Ascending aorta (tissue), 2 donors: Measurements from ENCODE around the gene ARL3. TPM values are rescaled to one million over a fixed set of nuclear protein-coding genes. Genes with fewer than 3 reads are reported as not detected.
A peak's percentile ranks its signal among the peaks of the same experiment; 100 is the strongest.

Experiments
- DNase-seq, 2 donors: peaks; one replicate each; pipeline ENCODE4 v3.0.0-alpha.2; 2019; ENCODE audit warnings: low spot score in 2 of 2
- H3K27ac ChIP-seq, 2 donors: fragments of 200-600 bp; sonication (generic); one replicate each; pipeline ENCODE4 v1.5.1; 2016 to 2017; ENCODE audit warnings: mild to moderate bottlenecking in 1 of 2
- H3K27me3 ChIP-seq: fragments of 200-600 bp; sonication (generic); one replicate; pipeline ENCODE4 v1.5.1; 2017
- H3K36me3 ChIP-seq, 2 donors: fragments of 200-600 bp; sonication (generic); one replicate each; pipeline ENCODE4 v1.5.1; 2016
- H3K4me1 ChIP-seq, 2 donors: fragments of 200-600 bp; sonication (generic); one replicate each; pipeline ENCODE4 v1.5.1; 2016 to 2017; ENCODE audit warnings: mild to moderate bottlenecking in 1 of 2
- H3K4me3 ChIP-seq, 2 donors: fragments of 200-600 bp; sonication (generic); one replicate each; pipeline ENCODE4 v1.5.1; 2016 to 2017; ENCODE audit warnings: mild to moderate bottlenecking in 1 of 2
- H3K9me3 ChIP-seq, 2 donors: fragments of 200-600 bp; sonication (generic); one replicate each; pipeline ENCODE4 v1.5.1; 2016
- intact Hi-C: fragments of 100-400 bp; cut with DNase I; formaldehyde crosslinking; loops from one replicate; pipeline ENCODE4 v1.15.1; 2023
- total RNA-seq: library from RNA; depleted of rRNA; stranded (reverse); fragments of >200 nt; gene quantifications from one replicate; pipeline ENCODE4 v1.1.0, GENCODE V29; 2016
- TF ChIP-seq, protein P1 (sequence below), 3 experiments: fragments of 200-600 bp in 2 of 3; fragments of 450-650 bp in 1 of 3; sonication (generic) in 2 of 3; IDR thresholded peaks; one replicate each; pipeline ENCODE4 v1.5.1; 2016 to 2019; ENCODE audit warnings: antibody characterized with exemption in 3 of 3, mild to moderate bottlenecking in 1 of 3, moderate library complexity in 1 of 3

The ARL3 gene
- total RNA-seq, 1 donor from 2014 or later = 2.0 TPM

DNA sequence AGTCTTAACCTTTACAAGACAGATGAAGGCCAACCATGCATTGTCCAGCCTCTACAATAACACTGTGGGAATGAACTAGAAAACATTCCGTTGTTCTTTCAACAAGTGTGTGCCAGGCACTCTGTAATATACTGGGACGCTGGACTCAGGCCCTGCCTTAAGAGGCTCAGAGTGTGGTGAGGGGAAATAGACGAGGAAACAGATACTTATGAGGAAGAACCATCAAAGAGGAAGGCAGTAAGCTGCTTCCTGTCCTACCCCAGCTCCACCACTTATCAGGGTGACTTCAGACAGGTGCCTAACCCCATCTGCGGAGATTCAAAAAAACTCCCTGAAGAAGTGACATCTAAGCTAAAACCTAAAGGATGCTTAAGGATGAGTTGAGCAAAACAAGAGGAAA lies 78.8 kb downstream of the ARL3 start:
- H3K27ac ChIP-seq = peak overlapping the region; percentile 88 to 95
- H3K27me3 ChIP-seq = no peaks in the 10 kb centered on the region
- peaks cover 20 to 33% of the 10 kb centered on the region in 2 donors for H3K4me1 ChIP-seq
- H3K9me3 ChIP-seq = no peaks in the 10 kb centered on the region
- H3K4me3 ChIP-seq = no peak overlapping the region
- intact Hi-C loops = no loop called here
- DNase-seq = no peak
- peaks cover 0 to 1% of the 10 kb centered on the region in 2 donors for H3K36me3 ChIP-seq
- TF ChIP-seq, protein P1, sequence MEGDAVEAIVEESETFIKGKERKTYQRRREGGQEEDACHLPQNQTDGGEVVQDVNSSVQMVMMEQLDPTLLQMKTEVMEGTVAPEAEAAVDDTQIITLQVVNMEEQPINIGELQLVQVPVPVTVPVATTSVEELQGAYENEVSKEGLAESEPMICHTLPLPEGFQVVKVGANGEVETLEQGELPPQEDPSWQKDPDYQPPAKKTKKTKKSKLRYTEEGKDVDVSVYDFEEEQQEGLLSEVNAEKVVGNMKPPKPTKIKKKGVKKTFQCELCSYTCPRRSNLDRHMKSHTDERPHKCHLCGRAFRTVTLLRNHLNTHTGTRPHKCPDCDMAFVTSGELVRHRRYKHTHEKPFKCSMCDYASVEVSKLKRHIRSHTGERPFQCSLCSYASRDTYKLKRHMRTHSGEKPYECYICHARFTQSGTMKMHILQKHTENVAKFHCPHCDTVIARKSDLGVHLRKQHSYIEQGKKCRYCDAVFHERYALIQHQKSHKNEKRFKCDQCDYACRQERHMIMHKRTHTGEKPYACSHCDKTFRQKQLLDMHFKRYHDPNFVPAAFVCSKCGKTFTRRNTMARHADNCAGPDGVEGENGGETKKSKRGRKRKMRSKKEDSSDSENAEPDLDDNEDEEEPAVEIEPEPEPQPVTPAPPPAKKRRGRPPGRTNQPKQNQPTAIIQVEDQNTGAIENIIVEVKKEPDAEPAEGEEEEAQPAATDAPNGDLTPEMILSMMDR (IDR thresholded peaks at IDR 0.05) = no peak

DNA sequence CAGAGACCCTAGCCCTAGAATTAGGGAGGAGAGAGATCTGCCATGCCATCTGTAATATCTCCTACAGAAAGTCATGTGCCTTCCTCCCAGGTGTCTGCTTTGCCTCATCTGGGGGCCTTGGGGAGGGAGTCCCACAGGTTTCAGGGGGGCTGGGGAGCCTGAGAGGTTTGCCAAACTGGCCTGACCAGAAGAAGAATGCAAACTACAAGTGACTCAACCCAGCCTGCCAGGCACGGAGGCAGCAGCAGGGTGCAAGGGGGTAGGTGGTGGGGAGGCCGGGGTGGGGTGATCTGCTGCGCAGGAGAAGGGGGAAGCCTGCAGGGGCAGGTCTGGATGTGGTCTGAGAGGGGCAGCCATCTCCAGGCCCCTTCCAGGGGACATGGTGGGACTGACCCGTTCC lies 79.5 kb downstream of the ARL3 start:
- no peak overlapping the region for H3K4me3 ChIP-seq
- no peaks in the 10 kb centered on the region for H3K9me3 ChIP-seq
- TF ChIP-seq, protein P1 (IDR thresholded peaks at IDR 0.05) = no peak
- H3K27me3 ChIP-seq = no peaks in the 10 kb centered on the region
- peaks cover 0 to 6% of the 10 kb centered on the region in 2 donors for H3K36me3 ChIP-seq
- intact Hi-C loops = no loop called here
- peaks cover 20 to 36% of the 10 kb centered on the region in 2 donors for H3K4me1 ChIP-seq
- peak overlapping the region; percentile 88 to 95 for H3K27ac ChIP-seq
- DNase-seq = no peak

DNA sequence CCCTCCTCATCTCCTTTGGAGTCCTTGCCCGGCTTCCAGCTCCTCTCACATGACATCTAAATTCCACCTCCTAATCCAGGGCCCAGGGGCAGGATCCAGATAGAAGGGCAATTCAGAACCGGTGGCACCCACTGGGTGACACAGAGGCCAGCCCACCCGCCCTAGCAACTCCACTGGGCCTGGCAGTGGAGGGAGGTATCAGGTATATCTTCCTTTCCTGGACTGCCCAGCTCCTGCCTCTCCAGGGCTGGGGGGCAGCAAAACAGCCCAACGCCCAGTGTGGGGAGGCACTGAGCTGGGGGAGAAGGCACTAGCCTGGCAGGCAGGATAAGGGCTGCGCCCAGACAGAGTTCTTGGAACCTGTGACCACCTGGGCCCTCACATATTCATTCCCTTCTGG lies 80.3 kb downstream of the ARL3 start:
- TF ChIP-seq, protein P1 (IDR thresholded peaks at IDR 0.05) = no peak
- DNase-seq = no peak
- H3K27me3 ChIP-seq = no peaks in the 10 kb centered on the region
- H3K9me3 ChIP-seq = no peaks in the 10 kb centered on the region
- peak overlapping the region; percentile 88 to 95 for H3K27ac ChIP-seq
- H3K4me3 ChIP-seq = no peak overlapping the region
- intact Hi-C loops = no loop called here
- H3K36me3 ChIP-seq = peaks cover 0 to 6% of the 10 kb centered on the region in 2 donors
- H3K4me1 ChIP-seq = peaks cover 20 to 42% of the 10 kb centered on the region in 2 donors

DNA sequence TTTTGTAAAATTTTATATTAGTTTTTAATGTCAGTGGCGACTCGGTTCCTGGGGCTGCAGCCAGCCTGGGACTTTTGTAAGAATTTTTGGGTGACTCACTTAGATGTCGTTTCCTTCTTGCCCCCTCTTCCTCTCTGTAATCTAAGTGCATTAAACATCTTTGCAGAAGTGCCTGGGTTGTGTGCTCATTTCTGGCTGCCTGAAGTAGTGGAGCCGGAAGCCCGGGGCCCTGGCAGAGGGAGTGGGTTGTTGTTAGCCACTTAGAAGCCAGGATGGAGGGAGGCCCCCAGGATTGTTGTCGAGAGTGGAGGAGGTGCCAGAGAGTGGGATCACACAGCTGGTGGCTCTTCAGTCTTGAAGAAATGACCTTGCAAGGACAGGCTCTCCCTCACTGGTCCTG lies 80.9 kb downstream of the ARL3 start:
- intact Hi-C loops = no loop called here
- Histone ChIP-seq H3K4me3 (no peak overlapping the region), H3K36me3 (peaks cover 0 to 6% of the 10 kb centered on the region in 2 donors), H3K27ac (peak overlapping the region; percentile 88 to 95), H3K4me1 (peaks cover 22 to 47% of the 10 kb centered on the region in 2 donors), H3K9me3 (no peaks in the 10 kb centered on the region), H3K27me3 (no peaks in the 10 kb centered on the region)
- TF ChIP-seq, protein P1 (IDR thresholded peaks at IDR 0.05) = no peak
- DNase-seq = no peak

DNA sequence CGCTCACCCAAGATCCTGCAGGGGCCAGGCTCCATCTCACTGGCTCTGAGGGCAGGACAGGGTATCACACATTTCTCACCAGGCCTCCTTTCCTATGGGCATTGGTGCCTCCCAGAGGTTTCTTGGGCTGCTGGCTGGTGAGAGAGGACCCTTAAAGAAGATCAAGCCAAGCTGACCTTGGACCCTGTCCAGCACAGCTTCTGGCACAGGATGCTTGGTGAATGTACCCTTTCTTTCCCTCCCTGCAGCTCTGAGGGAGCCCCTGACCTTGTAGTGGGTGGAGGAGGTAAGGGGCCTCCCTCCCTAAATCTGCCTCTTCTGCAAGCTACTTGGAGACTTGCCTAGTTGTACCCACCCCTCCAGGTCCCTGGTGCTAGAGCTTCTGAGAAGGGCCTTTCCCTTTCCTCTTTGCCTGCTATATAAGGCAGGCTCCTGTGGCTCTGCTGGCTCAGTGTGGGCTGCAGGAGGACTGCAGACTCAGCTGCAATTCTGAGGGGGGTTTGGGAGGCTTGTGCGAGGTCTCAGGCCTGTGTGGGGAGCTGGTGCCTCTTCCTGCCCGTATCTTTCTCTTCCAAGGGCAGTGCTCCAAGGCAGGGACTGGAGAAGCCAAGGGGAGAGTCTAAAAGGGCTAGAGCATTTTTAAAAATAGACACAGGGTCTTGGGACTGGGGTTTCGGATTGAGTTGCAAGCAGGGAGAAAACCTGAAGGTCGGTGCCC lies 81.6 kb downstream of the ARL3 start:
- no peak overlapping the region for H3K4me3 ChIP-seq
- DNase-seq = no peak
- intact Hi-C loops = no loop called here
- peaks cover 0 to 6% of the 10 kb centered on the region in 2 donors for H3K36me3 ChIP-seq
- peak overlapping the region; percentile 88 to 95 for H3K27ac ChIP-seq
- TF ChIP-seq, protein P1 (IDR thresholded peaks at IDR 0.05) = no peak
- H3K9me3 ChIP-seq = no peaks in the 10 kb centered on the region
- H3K27me3 ChIP-seq = no peaks in the 10 kb centered on the region
- peaks cover 28 to 54% of the 10 kb centered on the region in 2 donors for H3K4me1 ChIP-seq
